Fibroblast of mammary gland (primary cell): Measurements from ENCODE around the gene UTS2R.
"Not testable (repeated sequence)": the region's sequence is repeated elsewhere in the genome, so short reads cannot be mapped to it uniquely, and the experiment has no call there.

ENCODE experiments used
- DNase-seq: peaks from one replicate; pipeline ENCODE4 v3.0.0-alpha.2; 2010; ENCODE audit warnings: low read depth
- H3K4me3 ChIP-seq: 2 replicates; pipeline ENCODE4 v1.5.1; 2011; ENCODE audit warnings: low read depth, mild to moderate bottlenecking, low read length, moderate library complexity; ENCODE audit not compliant: control insufficient read depth
- TF ChIP-seq, protein P1 (sequence below): conservative IDR thresholded peaks from 2 replicates; pipeline ENCODE4 v1.5.1; 2011; ENCODE audit warnings: low read depth, low read length, inconsistent platforms; ENCODE audit not compliant: control insufficient read depth, insufficient read depth

UTS2R gene

GRCh38 chr17:82356845-82357355 lies 14.7 kb upstream of the UTS2R start:
- no peak for DNase-seq
- TF ChIP-seq, protein P1, sequence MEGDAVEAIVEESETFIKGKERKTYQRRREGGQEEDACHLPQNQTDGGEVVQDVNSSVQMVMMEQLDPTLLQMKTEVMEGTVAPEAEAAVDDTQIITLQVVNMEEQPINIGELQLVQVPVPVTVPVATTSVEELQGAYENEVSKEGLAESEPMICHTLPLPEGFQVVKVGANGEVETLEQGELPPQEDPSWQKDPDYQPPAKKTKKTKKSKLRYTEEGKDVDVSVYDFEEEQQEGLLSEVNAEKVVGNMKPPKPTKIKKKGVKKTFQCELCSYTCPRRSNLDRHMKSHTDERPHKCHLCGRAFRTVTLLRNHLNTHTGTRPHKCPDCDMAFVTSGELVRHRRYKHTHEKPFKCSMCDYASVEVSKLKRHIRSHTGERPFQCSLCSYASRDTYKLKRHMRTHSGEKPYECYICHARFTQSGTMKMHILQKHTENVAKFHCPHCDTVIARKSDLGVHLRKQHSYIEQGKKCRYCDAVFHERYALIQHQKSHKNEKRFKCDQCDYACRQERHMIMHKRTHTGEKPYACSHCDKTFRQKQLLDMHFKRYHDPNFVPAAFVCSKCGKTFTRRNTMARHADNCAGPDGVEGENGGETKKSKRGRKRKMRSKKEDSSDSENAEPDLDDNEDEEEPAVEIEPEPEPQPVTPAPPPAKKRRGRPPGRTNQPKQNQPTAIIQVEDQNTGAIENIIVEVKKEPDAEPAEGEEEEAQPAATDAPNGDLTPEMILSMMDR, result no peak
- H3K4me3 ChIP-seq, result no peak overlapping the region

- no peak overlapping the region for H3K4me3 ChIP-seq
- TF ChIP-seq, protein P1, result no peak
- DNase-seq, result no peak
Observed at GRCh38 chr17:82357394-82357793, 14.2 kb upstream of the UTS2R start.

DNA sequence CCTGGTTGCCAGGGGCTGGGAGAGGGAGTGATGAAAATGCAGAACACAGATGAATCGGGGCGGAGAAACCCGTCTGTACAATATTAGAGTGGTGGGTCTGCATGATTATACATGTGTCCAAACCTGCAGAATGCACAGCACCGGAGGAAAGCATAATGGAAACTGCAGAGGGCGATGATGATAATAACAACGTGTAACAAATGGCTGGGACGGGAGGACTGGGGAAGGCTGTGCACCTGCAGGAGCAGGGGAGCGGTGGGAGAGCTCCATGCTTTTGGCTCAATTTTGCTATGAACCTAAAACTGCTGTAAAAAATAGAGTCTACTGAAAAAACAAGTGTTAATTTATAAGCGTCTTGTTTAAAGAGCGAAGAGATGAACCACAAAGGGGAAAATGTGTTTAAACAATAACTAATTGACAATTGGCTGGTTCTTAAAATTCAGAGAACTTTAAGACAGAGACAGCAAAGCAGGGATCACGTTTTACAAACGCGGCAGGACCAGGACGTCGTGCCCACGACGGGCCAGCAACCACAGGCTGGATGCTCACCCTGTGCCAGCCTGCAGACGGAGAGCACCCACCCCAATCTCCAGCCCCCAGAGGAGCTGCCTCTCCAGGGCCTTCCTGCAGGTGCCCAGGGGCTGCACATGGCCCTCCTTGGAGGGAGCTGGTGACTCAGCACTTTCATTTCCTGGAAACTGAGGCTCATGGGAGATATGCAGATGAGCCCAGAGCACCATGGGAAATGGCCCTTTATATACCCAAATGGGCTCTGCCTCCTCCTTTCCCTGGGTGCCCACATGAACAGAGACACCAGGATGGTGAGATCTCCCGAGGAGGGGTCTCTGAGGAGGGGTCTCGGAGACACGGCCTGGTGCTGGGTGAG lies 12.9 kb upstream of the UTS2R start, which contains the start of gene TEX19:
TEX19 (plus strand) TSS at position 783 of the 886 bp plus-strand sequence. CDS start 2,904 bp downstream, outside the sequence.
- H3K4me3 ChIP-seq, result no peak within 1 kb of the TSS
- peak; percentile 16 for DNase-seq
- TF ChIP-seq, protein P1, result no peak

DNA sequence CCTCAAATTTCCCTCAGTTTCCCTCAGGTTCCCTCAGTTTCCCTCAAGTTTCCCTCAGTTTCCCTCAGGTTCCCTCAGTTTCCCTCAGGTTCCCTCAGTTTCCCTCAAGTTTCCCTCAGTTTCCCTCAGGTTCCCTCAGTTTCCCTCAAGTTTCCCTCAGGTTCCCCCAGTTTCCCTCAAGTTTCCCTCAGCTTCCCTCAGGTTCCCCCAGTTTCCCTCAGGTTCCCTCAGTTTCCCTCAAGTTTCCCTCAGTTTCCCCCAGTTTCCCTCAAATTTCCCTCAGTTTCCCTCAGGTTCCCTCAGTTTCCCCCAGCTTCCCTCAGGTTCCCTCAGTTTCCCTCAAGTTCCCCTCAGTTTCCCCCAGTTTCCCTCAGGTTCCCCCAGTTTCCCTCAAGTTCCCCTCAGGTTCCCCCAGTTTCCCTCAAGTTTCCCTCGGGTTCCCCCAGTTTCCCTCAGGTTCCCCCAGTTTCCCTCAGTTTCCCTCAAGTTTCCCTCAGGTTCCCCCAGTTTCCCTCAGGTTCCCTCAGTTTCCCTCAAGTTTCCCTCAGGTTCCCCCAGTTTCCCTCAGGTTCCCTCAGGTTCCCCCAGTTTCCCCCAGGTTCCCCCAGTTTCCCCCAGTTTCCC lies 12.0 kb upstream of the UTS2R start:
- DNase-seq, H3K4me3 ChIP-seq: not testable (repeated sequence)

DNA sequence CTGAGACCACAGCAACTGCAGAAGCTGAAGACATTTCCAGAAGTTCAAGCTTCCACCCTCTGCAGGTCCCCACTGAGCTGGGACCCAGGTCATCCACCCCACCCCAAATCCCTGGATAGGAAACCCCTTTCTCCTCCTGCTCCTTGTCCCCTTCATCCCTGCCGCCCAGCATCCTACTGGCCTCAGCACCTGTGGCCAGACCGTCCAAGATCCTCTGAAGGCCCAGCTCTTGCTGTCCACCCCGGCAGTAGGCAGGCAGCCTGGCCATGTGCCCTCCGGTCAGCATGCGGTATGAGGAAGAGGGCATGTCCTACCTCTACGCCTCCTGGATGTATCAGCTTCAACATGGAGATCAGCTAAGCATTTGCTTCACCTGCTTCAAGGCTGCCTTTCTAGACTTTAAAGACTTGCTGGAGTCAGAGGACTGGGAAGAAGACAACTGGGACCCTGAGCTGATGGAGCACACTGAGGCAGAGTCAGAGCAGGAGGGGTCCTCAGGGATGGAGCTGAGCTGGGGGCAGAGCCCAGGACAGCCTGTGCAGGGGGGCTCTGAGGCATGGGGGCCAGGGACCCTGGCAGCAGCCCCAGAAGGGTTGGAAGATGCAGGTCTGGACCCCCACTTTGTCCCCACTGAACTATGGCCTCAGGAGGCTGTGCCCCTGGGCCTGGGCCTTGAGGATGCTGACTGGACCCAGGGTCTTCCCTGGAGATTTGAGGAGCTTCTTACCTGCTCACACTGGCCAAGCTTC lies 9.5 kb upstream of the UTS2R start:
- H3K4me3 ChIP-seq, result no peak overlapping the region
- TF ChIP-seq, protein P1, result no peak
- no peak for DNase-seq

GRCh38 chr17:82365606-82366295 lies 5.8 kb upstream of the UTS2R start:
- TF ChIP-seq, protein P1, result no peak
- H3K4me3 ChIP-seq, result no peak overlapping the region
- no peak for DNase-seq
